RWPE2 (cell line): Measurements from ENCODE around the gene TTLL7.

ENCODE experiments used
- ATAC-seq: fragments of 200-7000 bp; cut with Tn5 transposase; 3 replicates; pipeline ENCODE4 v1.9.1; 2021; ENCODE audit warnings: low read depth
- DNase-seq: peaks from one replicate; pipeline ENCODE4 v3.0.0-alpha.2; 2020; ENCODE audit warnings: low spot score
- H3K27ac ChIP-seq: fragments of 450-650 bp; 2 replicates; pipeline ENCODE4 v1.5.1; 2017; ENCODE audit warnings: mild to moderate bottlenecking; ENCODE audit not compliant: poor library complexity, severe bottlenecking
- H3K27me3 ChIP-seq: fragments of 250-450 bp; sonication (Bioruptor Pico); 2 replicates; pipeline ENCODE4 v1.5.1; 2021; ENCODE audit warnings: mild to moderate bottlenecking, moderate library complexity; ENCODE audit not compliant: insufficient read depth, poor library complexity, severe bottlenecking
- H3K36me3 ChIP-seq: fragments of 250-450 bp; sonication (Bioruptor Pico); 2 replicates; pipeline ENCODE4 v1.5.1; 2020; ENCODE audit warnings: low read depth, mild to moderate bottlenecking, moderate library complexity
- H3K4me1 ChIP-seq: fragments of 250-450 bp; sonication (Bioruptor Pico); 2 replicates; pipeline ENCODE4 v1.5.1; 2021; ENCODE audit warnings: mild to moderate bottlenecking, moderate library complexity; ENCODE audit not compliant: insufficient read depth, poor library complexity, severe bottlenecking
- H3K4me3 ChIP-seq: fragments of 250-450 bp; sonication (Bioruptor Pico); 2 replicates; pipeline ENCODE4 v1.5.1; 2021; ENCODE audit warnings: mild to moderate bottlenecking, moderate library complexity; ENCODE audit not compliant: severe bottlenecking
- H3K9me3 ChIP-seq: fragments of 250-450 bp; sonication (Bioruptor Pico); 2 replicates; pipeline ENCODE4 v1.5.1; 2021; ENCODE audit warnings: mild to moderate bottlenecking, moderate library complexity; ENCODE audit not compliant: severe bottlenecking
- TF ChIP-seq, protein P1 (sequence below): fragments of 450-650 bp; IDR thresholded peaks from one replicate; pipeline ENCODE4 v1.5.1; 2017; ENCODE audit warnings: mild to moderate bottlenecking, moderate library complexity; ENCODE audit not compliant: poor library complexity, severe bottlenecking

The TTLL7 gene

DNA sequence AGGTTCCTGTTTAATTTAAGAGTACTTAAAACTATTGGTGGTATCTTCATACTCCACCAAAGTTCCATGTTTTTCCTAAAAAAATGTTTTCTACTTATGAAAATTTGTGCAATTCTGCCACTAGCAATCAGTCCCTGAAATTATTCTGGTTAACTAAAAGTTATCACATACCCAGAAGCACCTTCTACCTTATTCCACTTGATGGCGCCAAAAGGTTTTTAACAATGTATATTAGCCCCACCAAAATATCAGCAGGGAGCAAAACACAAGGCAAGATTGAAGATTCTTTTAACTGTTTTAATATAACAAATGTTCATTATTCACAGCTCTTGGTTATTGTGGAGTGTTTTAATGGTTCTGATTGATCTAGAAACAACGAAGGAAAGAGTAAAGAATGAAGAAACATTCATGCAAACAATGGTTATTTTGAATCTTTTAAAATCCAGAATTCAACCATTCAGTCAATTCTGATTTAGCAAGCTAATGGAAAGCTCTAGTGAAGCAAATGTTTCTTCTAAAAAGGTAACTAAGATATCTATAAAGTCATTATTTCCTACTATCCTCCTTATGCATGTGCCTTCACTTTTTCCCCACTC is 67.2 kb downstream of the TTLL7 start:
- TF ChIP-seq, protein P1, sequence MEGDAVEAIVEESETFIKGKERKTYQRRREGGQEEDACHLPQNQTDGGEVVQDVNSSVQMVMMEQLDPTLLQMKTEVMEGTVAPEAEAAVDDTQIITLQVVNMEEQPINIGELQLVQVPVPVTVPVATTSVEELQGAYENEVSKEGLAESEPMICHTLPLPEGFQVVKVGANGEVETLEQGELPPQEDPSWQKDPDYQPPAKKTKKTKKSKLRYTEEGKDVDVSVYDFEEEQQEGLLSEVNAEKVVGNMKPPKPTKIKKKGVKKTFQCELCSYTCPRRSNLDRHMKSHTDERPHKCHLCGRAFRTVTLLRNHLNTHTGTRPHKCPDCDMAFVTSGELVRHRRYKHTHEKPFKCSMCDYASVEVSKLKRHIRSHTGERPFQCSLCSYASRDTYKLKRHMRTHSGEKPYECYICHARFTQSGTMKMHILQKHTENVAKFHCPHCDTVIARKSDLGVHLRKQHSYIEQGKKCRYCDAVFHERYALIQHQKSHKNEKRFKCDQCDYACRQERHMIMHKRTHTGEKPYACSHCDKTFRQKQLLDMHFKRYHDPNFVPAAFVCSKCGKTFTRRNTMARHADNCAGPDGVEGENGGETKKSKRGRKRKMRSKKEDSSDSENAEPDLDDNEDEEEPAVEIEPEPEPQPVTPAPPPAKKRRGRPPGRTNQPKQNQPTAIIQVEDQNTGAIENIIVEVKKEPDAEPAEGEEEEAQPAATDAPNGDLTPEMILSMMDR: peak; percentile 89
- H3K4me1 ChIP-seq: no peaks in the 10 kb centered on the region
- no peak for DNase-seq
- H3K36me3 ChIP-seq: no peaks in the 10 kb centered on the region
- ATAC-seq: peak; percentile 71; the same call in 1 of the 3 replicates
- no peaks in the 10 kb centered on the region for H3K9me3 ChIP-seq
- no peak overlapping the region for H3K4me3 ChIP-seq
- H3K27ac ChIP-seq: no peak overlapping the region
- no peaks in the 10 kb centered on the region for H3K27me3 ChIP-seq

DNA sequence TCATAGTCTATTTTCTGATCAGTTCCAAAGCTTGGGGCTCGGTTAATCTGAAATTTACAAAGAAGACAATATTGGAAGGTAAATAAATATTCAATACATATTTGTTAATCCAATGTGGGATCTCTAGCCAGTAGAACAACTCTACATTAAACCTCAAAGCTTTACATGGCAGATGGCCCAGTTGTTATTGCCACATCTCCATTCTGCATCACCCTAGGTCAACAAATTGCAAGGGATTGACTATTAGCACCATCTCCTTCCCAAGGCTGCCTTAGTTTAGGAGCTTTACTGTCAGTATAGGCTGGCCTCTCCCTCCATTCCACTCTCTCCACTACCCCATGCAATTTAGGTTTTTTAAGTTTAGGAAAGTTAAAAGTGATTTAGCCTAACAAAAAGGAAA is 69.7 kb downstream of the TTLL7 start:
- TF ChIP-seq, protein P1: no peak
- Histone ChIP-seq H3K27ac (no peak overlapping the region), H3K36me3 (no peaks in the 10 kb centered on the region), H3K9me3 (no peaks in the 10 kb centered on the region), H3K27me3 (no peaks in the 10 kb centered on the region), H3K4me3 (no peak overlapping the region), H3K4me1 (no peaks in the 10 kb centered on the region)
- DNase-seq (no peak), ATAC-seq (no peak; the same call in 2 of the 3 replicates)

DNA sequence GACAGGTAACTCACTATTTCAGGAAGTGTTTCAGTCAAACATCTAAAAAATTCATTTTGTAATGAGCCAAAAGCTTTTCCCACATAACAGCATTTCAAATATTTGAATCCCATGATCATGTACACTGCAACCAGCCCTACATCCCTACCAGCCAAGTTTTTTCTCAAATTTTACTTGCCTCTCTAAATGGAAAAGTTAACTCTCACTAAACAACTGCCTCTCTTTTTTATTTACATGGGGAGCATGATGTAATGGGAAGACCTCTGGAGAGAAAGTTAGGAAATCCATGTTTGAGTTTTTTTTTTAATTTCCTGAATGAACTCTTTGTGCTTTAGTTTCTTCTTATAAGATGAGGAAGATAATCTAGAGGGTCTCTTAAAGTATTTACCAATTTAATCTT is 70.5 kb downstream of the TTLL7 start:
- H3K9me3 ChIP-seq: no peaks in the 10 kb centered on the region
- ATAC-seq (no peak), DNase-seq (no peak)
- TF ChIP-seq, protein P1: no peak
- H3K27me3 ChIP-seq: no peaks in the 10 kb centered on the region
- H3K36me3 ChIP-seq: no peaks in the 10 kb centered on the region
- no peak overlapping the region for H3K27ac ChIP-seq
- no peak overlapping the region for H3K4me3 ChIP-seq
- H3K4me1 ChIP-seq: no peaks in the 10 kb centered on the region

DNA sequence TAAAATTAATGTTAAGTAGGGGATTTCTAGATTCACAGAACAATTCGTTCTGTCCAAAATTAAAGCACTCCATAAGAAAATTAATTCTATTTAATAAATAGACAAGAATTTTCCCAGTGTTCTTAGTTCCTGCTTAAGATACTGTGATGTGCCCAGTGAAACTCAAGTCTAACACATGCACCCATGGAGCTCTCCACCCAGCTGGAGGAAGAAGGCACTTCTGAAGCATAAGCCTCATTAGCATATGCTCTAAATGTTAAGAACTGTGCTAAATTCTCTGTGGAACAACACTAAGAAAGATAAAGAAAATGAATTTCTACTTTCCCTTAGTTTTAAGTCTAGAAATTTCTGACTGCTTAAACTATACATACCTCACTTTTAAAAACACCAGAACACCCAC is 71.2 kb downstream of the TTLL7 start:
- TF ChIP-seq, protein P1: no peak
- ATAC-seq (no peak), DNase-seq (no peak)
- Histone ChIP-seq H3K4me1 (no peaks in the 10 kb centered on the region), H3K4me3 (no peak overlapping the region), H3K27ac (no peak overlapping the region), H3K36me3 (no peaks in the 10 kb centered on the region), H3K27me3 (no peaks in the 10 kb centered on the region), H3K9me3 (no peaks in the 10 kb centered on the region)

DNA sequence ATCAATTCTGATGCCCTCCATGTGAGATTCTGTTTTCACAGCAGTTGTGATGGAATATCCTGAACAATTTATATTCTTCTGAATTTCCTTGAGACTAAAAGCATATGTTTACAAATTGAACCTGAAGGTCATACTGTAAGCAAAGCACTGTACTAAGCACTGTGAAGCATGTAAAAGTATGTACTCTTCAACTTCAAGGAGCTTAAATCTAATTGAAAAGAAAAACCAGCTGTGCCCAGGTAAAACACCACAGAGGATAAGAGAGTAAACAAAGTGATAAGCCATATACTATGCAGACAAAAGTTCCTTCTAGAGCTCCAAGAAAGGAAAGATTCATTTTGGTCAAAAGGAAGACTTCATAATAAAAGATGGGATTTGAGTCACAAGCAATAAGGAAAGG is 71.9 kb downstream of the TTLL7 start:
- TF ChIP-seq, protein P1: no peak
- no peaks in the 10 kb centered on the region for H3K4me1 ChIP-seq
- no peaks in the 10 kb centered on the region for H3K27me3 ChIP-seq
- DNase-seq (no peak), ATAC-seq (no peak)
- no peaks in the 10 kb centered on the region for H3K9me3 ChIP-seq
- no peaks in the 10 kb centered on the region for H3K36me3 ChIP-seq
- no peak overlapping the region for H3K4me3 ChIP-seq
- no peak overlapping the region for H3K27ac ChIP-seq
